ENCODE data around the gene CAMSAP3. TPM values are rescaled to one million over a fixed set of nuclear protein-coding genes. Genes with fewer than 3 reads are reported as not detected.

The CAMSAP3 gene
- not detected in 2 replicates for total RNA-seq

GRCh38 chr19:7595466-7596133 is at the start of gene CAMSAP3:
Gene CAMSAP3 (plus strand): TSS chr19:7595863. CDS start chr19:7596003, 140 bp downstream.

GRCh38 chr19:7629347-7630054 is 33.8 kb downstream of the CAMSAP3 start, which contains the start of the genes PET100 and XAB2:
Gene PET100 (plus strand): TSS chr19:7629793. CDS start chr19:7629834, 41 bp downstream.
Gene XAB2 (minus strand): TSS chr19:7629545. CDS start chr19:7629527, 18 bp downstream.

GRCh38 chr19:7633698-7634097 is 38.0 kb downstream of the CAMSAP3 start, which contains the start of gene PCP2:
Gene PCP2 (minus strand): TSS chr19:7633719. CDS start chr19:7633457, 262 bp downstream.

GRCh38 chr19:7636691-7637373 is 41.2 kb downstream of the CAMSAP3 start, which contains the start of gene STXBP2:
Gene STXBP2 (plus strand): TSS chr19:7637110. CDS start chr19:7637150, 40 bp downstream.

Other genes with a start within 250 kb of the CAMSAP3 start
- 26.6 and 28.7 TPM in 2 replicates for gene ARHGEF18, start 246.9 kb upstream of the CAMSAP3 start, total RNA-seq
- 2.2 and 3.8 TPM in 2 replicates for gene PEX11G, start 106.8 kb upstream of the CAMSAP3 start, total RNA-seq
- gene ZNF358, start 79.8 kb upstream of the CAMSAP3 start, total RNA-seq: 8.5 and 11.4 TPM in 2 replicates
- gene MCOLN1, start 73.2 kb upstream of the CAMSAP3 start, total RNA-seq: 3.8 and 5.6 TPM in 2 replicates
- gene PNPLA6, start 60.1 kb upstream of the CAMSAP3 start, total RNA-seq: 38.5 and 63.0 TPM in 2 replicates
- gene XAB2, start 33.7 kb downstream of the CAMSAP3 start, total RNA-seq: 20.9 and 23.4 TPM in 2 replicates
- gene PET100, start 33.9 kb downstream of the CAMSAP3 start, total RNA-seq: 34.2 and 39.3 TPM in 2 replicates
- gene PCP2, start 37.9 kb downstream of the CAMSAP3 start, total RNA-seq: not detected in 2 replicates
- gene STXBP2, start 41.2 kb downstream of the CAMSAP3 start, total RNA-seq: 6.6 and 8.8 TPM in 2 replicates
- not detected in 2 replicates for gene RETN, start 73.2 kb downstream of the CAMSAP3 start, total RNA-seq
- gene MCEMP1, start 81.2 kb downstream of the CAMSAP3 start, total RNA-seq: not detected in 2 replicates
- gene TRAPPC5, start 85.0 kb downstream of the CAMSAP3 start, total RNA-seq: 124 and 126 TPM in 2 replicates
- not detected in 2 replicates for gene FCER2, start 106.3 kb downstream of the CAMSAP3 start, total RNA-seq
- not detected in 2 replicates for gene CLEC4G, start 136.2 kb downstream of the CAMSAP3 start, total RNA-seq
- not detected in 2 replicates for gene CD209, start 151.7 kb downstream of the CAMSAP3 start, total RNA-seq
- gene CLEC4M, start 167.4 kb downstream of the CAMSAP3 start, total RNA-seq: not detected in 2 replicates
- gene EVI5L, start 234.4 kb downstream of the CAMSAP3 start, total RNA-seq: 13.5 and 14.7 TPM in 2 replicates

Data from smooth muscle cell of bladder (primary cell).